ENCODE results near the gene TMEM260. TPM values are rescaled to one million over a fixed set of nuclear protein-coding genes. Genes with fewer than 3 reads are reported as not detected.

TMEM260 gene
- total and polyA plus RNA-seq, 10 of the 15 experiments (the other 5 are each of a cell fraction or from before 2014, with no cell fraction given): 3.2 to 13.6 (median 11.0) TPM

DNA sequence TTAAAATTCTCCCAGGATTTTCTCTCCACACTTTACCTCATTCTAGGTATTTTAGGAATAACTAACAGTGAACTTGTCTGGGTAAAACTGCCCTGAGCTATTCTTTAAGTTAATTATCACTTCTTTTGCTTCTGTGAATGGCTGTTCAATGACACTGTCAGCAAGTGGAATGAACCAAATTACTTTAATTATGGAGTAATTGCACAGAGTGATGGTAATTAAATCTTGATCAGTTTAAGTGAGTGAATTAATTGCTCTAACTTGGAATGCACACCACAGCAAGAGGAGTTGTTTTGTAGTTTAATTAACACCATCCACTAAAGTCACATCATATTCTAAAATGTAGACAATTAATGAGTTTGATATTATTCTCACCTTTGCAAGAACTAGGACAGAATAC is 36.2 kb upstream of the TMEM260 start (continued):
- TF ChIP-seq, protein P1, sequence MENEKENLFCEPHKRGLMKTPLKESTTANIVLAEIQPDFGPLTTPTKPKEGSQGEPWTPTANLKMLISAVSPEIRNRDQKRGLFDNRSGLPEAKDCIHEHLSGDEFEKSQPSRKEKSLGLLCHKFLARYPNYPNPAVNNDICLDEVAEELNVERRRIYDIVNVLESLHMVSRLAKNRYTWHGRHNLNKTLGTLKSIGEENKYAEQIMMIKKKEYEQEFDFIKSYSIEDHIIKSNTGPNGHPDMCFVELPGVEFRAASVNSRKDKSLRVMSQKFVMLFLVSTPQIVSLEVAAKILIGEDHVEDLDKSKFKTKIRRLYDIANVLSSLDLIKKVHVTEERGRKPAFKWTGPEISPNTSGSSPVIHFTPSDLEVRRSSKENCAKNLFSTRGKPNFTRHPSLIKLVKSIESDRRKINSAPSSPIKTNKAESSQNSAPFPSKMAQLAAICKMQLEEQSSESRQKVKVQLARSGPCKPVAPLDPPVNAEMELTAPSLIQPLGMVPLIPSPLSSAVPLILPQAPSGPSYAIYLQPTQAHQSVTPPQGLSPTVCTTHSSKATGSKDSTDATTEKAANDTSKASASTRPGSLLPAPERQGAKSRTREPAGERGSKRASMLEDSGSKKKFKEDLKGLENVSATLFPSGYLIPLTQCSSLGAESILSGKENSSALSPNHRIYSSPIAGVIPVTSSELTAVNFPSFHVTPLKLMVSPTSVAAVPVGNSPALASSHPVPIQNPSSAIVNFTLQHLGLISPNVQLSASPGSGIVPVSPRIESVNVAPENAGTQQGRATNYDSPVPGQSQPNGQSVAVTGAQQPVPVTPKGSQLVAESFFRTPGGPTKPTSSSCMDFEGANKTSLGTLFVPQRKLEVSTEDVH (IDR thresholded peaks at IDR 0.05; ENCODE audit: low read depth, partially characterized antibody): no peak
- TF ChIP-seq, protein P2, sequence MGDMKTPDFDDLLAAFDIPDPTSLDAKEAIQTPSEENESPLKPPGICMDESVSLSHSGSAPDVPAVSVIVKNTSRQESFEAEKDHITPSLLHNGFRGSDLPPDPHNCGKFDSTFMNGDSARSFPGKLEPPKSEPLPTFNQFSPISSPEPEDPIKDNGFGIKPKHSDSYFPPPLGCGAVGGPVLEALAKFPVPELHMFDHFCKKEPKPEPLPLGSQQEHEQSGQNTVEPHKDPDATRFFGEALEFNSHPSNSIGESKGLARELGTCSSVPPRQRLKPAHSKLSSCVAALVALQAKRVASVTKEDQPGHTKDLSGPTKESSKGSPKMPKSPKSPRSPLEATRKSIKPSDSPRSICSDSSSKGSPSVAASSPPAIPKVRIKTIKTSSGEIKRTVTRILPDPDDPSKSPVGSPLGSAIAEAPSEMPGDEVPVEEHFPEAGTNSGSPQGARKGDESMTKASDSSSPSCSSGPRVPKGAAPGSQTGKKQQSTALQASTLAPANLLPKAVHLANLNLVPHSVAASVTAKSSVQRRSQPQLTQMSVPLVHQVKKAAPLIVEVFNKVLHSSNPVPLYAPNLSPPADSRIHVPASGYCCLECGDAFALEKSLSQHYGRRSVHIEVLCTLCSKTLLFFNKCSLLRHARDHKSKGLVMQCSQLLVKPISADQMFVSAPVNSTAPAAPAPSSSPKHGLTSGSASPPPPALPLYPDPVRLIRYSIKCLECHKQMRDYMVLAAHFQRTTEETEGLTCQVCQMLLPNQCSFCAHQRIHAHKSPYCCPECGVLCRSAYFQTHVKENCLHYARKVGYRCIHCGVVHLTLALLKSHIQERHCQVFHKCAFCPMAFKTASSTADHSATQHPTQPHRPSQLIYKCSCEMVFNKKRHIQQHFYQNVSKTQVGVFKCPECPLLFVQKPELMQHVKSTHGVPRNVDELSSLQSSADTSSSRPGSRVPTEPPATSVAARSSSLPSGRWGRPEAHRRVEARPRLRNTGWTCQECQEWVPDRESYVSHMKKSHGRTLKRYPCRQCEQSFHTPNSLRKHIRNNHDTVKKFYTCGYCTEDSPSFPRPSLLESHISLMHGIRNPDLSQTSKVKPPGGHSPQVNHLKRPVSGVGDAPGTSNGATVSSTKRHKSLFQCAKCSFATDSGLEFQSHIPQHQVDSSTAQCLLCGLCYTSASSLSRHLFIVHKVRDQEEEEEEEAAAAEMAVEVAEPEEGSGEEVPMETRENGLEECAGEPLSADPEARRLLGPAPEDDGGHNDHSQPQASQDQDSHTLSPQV (IDR thresholded peaks at IDR 0.05): no peak
- TF ChIP-seq, protein P3, sequence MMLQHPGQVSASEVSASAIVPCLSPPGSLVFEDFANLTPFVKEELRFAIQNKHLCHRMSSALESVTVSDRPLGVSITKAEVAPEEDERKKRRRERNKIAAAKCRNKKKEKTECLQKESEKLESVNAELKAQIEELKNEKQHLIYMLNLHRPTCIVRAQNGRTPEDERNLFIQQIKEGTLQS (IDR thresholded peaks at IDR 0.05; ENCODE audit: borderline replicate concordance, extremely low read depth, low read depth, low read length): no peak
- no peak for TF ChIP-seq BHLHE40 (IDR thresholded peaks at IDR 0.05; ENCODE audit: borderline replicate concordance in 1 of 2, low read depth in 2 of 2, low read length in 1 of 2)

Measured in GM12878 (cell line).